T-helper 2 cell (primary cell): ENCODE results near the gene SYNE1.

Source experiments
- DNase-seq, 5 experiments: peaks; one replicate each; pipeline versions ENCODE4 v3.0.0 to v3.0.0-alpha.2; 2012 to 2022

SYNE1 gene

GRCh38 chr6:152123076-152123475 lies 514.1 kb downstream of the SYNE1 start:
- no peak for DNase-seq

GRCh38 chr6:152122434-152122833 lies 514.7 kb downstream of the SYNE1 start:
- no peak for DNase-seq

- DNase-seq, result no peak
Observed at GRCh38 chr6:152121910-152122309, 515.3 kb downstream of the SYNE1 start.

- no peak for DNase-seq
Observed at GRCh38 chr6:152119831-152120230, 517.3 kb downstream of the SYNE1 start.

- no peak for DNase-seq
Observed at GRCh38 chr6:152118678-152119077, 518.5 kb downstream of the SYNE1 start.

- no peak for DNase-seq
Observed at GRCh38 chr6:152118224-152118623, 518.9 kb downstream of the SYNE1 start.

- DNase-seq, result peak in 1 of 5 experiments; percentile 22
Observed at GRCh38 chr6:152117156-152118133, 519.7 kb downstream of the SYNE1 start.

GRCh38 chr6:152112491-152113261 lies 524.5 kb downstream of the SYNE1 start:
- no peak for DNase-seq

- peak in 1 of 5 experiments; percentile 23 for DNase-seq
Observed at GRCh38 chr6:152110886-152111820, 526.0 kb downstream of the SYNE1 start.

- DNase-seq, result no peak
Observed at GRCh38 chr6:152107973-152108372, 529.2 kb downstream of the SYNE1 start.

GRCh38 chr6:152100183-152100618 lies 537.0 kb downstream of the SYNE1 start:
- no peak for DNase-seq

- no peak for DNase-seq
Observed at GRCh38 chr6:152099446-152100182, 537.5 kb downstream of the SYNE1 start.

GRCh38 chr6:152098683-152099082 lies 538.5 kb downstream of the SYNE1 start:
- no peak for DNase-seq

GRCh38 chr6:152096863-152097496 lies 540.2 kb downstream of the SYNE1 start:
- DNase-seq, result no peak

GRCh38 chr6:152094992-152095592 lies 542.1 kb downstream of the SYNE1 start:
- DNase-seq, result peak in 1 of 5 experiments; percentile 22

- DNase-seq, result no peak
Observed at GRCh38 chr6:152094276-152094675, 542.9 kb downstream of the SYNE1 start.

- DNase-seq, result no peak
Observed at GRCh38 chr6:152093711-152094110, 543.5 kb downstream of the SYNE1 start.

- no peak for DNase-seq
Observed at GRCh38 chr6:152091851-152092341, 545.3 kb downstream of the SYNE1 start.

GRCh38 chr6:152091201-152091600 lies 546.0 kb downstream of the SYNE1 start:
- DNase-seq, result no peak

GRCh38 chr6:152089992-152090391 lies 547.2 kb downstream of the SYNE1 start:
- no peak for DNase-seq
